Measurements from ENCODE around the gene TUBGCP2.

Gene TUBGCP2

GRCh38 chr10:133353988-133354605 lies 45.4 kb upstream of the TUBGCP2 start:
- Histone ChIP-seq H4K20me1 (ENCODE audit: insufficient read depth, low read length) (0 out of 2 replicates have a peak, but pooled peaks cover 5% of the 10 kb centered on the region), H3K4me2 (ENCODE audit: insufficient read depth, low read length) (no peak overlapping the region), H3K9ac (ENCODE audit: low read depth, low read length) (no peak overlapping the region), H3K79me2 (ENCODE audit: insufficient read depth, low read length) (no peaks in the 10 kb centered on the region), H3K36me3 (ENCODE audit: insufficient read depth, low read length) (no peaks in the 10 kb centered on the region), H3K4me3 (ENCODE audit: low read depth in 1 of 2, low read length in 2 of 2) (no peak overlapping the region), H3K4me1 (ENCODE audit: insufficient read depth, low read length) (peaks cover 11% of the 10 kb centered on the region), H3K27me3 (ENCODE audit: insufficient read depth, low read length, poor library complexity) (no peaks in the 10 kb centered on the region), H3K27ac (ENCODE audit: low read length) (no peak overlapping the region), H2AFZ (ENCODE audit: low read depth, low read length) (no peak overlapping the region), H3K9me3 (ENCODE audit: insufficient read depth, low read length, severe bottlenecking) (no peaks in the 10 kb centered on the region)
- ATAC-seq (ENCODE audit: insufficient read depth, low read depth): no peak
- TF ChIP-seq CTCF (IDR thresholded peaks at IDR 0.05; ENCODE audit: borderline replicate concordance, extremely low read depth, low read length, poor library complexity, severe bottlenecking) (no peak), EZH2 (IDR thresholded peaks at IDR 0.05; ENCODE audit: borderline replicate concordance, low read depth, low read length, severe bottlenecking) (no peak)
- DNase-seq: no peak

- TF ChIP-seq EZH2 (IDR thresholded peaks at IDR 0.05; ENCODE audit: borderline replicate concordance, low read depth, low read length, severe bottlenecking) (no peak), CTCF (IDR thresholded peaks at IDR 0.05; ENCODE audit: borderline replicate concordance, extremely low read depth, low read length, poor library complexity, severe bottlenecking) (no peak)
- Histone ChIP-seq H3K27me3 (ENCODE audit: insufficient read depth, low read length, poor library complexity) (no peaks in the 10 kb centered on the region), H3K4me3 (ENCODE audit: low read depth in 1 of 2, low read length in 2 of 2) (no peak overlapping the region), H3K9me3 (ENCODE audit: insufficient read depth, low read length, severe bottlenecking) (no peaks in the 10 kb centered on the region), H2AFZ (ENCODE audit: low read depth, low read length) (no peak overlapping the region), H3K79me2 (ENCODE audit: insufficient read depth, low read length) (no peaks in the 10 kb centered on the region), H3K4me2 (ENCODE audit: insufficient read depth, low read length) (no peak overlapping the region), H3K36me3 (ENCODE audit: insufficient read depth, low read length) (no peaks in the 10 kb centered on the region), H3K27ac (ENCODE audit: low read length) (no peak overlapping the region), H3K4me1 (ENCODE audit: insufficient read depth, low read length) (peaks cover 11% of the 10 kb centered on the region), H3K9ac (ENCODE audit: low read depth, low read length) (no peak overlapping the region), H4K20me1 (ENCODE audit: insufficient read depth, low read length) (0 out of 2 replicates have a peak, but pooled peaks cover 5% of the 10 kb centered on the region)
- ATAC-seq (ENCODE audit: insufficient read depth, low read depth) (no peak), DNase-seq (no peak)
Observed at GRCh38 chr10:133353202-133353959, 44.7 kb upstream of the TUBGCP2 start.

GRCh38 chr10:133351408-133352318 lies 43.0 kb upstream of the TUBGCP2 start:
- TF ChIP-seq EZH2 (IDR thresholded peaks at IDR 0.05; ENCODE audit: borderline replicate concordance, low read depth, low read length, severe bottlenecking) (no peak), CTCF (IDR thresholded peaks at IDR 0.05; ENCODE audit: borderline replicate concordance, extremely low read depth, low read length, poor library complexity, severe bottlenecking) (no peak)
- H2AFZ ChIP-seq (ENCODE audit: low read depth, low read length): no peak overlapping the region
- H3K4me1 ChIP-seq (ENCODE audit: insufficient read depth, low read length): peaks cover 3% of the 10 kb centered on the region
- no peak overlapping the region for H3K9ac ChIP-seq (ENCODE audit: low read depth, low read length)
- H3K9me3 ChIP-seq (ENCODE audit: insufficient read depth, low read length, severe bottlenecking): no peaks in the 10 kb centered on the region
- no peak for ATAC-seq (ENCODE audit: insufficient read depth, low read depth)
- no peaks in the 10 kb centered on the region for H3K27me3 ChIP-seq (ENCODE audit: insufficient read depth, low read length, poor library complexity)
- no peak overlapping the region for H3K27ac ChIP-seq (ENCODE audit: low read length)
- H4K20me1 ChIP-seq (ENCODE audit: insufficient read depth, low read length): peaks cover 5% of the 10 kb centered on the region; the same call in 1 of the 2 replicates
- no peaks in the 10 kb centered on the region for H3K36me3 ChIP-seq (ENCODE audit: insufficient read depth, low read length)
- no peaks in the 10 kb centered on the region for H3K79me2 ChIP-seq (ENCODE audit: insufficient read depth, low read length)
- no peak overlapping the region for H3K4me2 ChIP-seq (ENCODE audit: insufficient read depth, low read length)
- no peak overlapping the region for H3K4me3 ChIP-seq (ENCODE audit: low read depth in 1 of 2, low read length in 2 of 2)
- DNase-seq: no peak
